GM13976 (cell line): ENCODE measurements around the gene CCNO.

Experiments
- DNase-seq: peaks from one replicate; pipeline ENCODE4 v3.0.0; 2012; ENCODE audit warnings: low spot score
- in situ Hi-C: fragments of 300-500 bp; cut with MboI; formaldehyde crosslinking; loops from one replicate; pipeline ENCODE4 v1.12.0; 2022; ENCODE audit warnings: low sequenced_read_pairs, mixed read lengths, inconsistent platforms; ENCODE audit not compliant: unreplicated experiment
- TF ChIP-seq, protein P1 (sequence below): IDR thresholded peaks from 2 replicates; pipeline ENCODE4 v1.5.1; 2012; ENCODE audit warnings: borderline replicate concordance, mild to moderate bottlenecking; ENCODE audit not compliant: insufficient read depth; ENCODE audit errors: extremely low read depth, missing control alignments, control extremely low read depth

CCNO gene

DNA sequence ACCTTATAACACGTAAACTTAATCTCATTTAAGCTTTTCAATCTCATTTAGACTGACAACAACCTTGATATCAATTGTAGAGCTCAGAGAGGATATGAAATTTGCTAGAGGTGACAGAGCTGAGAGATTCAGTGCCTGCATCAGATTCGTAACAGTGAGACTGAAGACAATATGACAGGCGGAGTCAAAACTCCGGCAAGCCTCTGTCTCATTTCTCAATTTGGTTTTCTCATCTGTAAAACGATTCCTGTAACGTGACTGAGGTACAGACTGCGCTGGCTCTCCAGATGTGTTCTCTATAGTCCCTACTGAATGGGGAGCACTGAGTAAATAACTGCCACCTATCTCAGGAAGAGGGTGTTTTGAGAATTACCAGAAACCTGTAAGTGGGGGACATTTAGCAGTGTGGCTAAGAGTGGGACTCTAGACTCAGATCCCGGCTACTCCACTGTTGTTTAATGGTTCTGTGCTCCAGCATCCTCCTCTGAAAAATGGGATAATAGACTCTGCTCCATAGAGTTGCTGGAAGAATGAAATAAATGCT, 3.2 kb downstream of the CCNO start:
- TF ChIP-seq, protein P1, sequence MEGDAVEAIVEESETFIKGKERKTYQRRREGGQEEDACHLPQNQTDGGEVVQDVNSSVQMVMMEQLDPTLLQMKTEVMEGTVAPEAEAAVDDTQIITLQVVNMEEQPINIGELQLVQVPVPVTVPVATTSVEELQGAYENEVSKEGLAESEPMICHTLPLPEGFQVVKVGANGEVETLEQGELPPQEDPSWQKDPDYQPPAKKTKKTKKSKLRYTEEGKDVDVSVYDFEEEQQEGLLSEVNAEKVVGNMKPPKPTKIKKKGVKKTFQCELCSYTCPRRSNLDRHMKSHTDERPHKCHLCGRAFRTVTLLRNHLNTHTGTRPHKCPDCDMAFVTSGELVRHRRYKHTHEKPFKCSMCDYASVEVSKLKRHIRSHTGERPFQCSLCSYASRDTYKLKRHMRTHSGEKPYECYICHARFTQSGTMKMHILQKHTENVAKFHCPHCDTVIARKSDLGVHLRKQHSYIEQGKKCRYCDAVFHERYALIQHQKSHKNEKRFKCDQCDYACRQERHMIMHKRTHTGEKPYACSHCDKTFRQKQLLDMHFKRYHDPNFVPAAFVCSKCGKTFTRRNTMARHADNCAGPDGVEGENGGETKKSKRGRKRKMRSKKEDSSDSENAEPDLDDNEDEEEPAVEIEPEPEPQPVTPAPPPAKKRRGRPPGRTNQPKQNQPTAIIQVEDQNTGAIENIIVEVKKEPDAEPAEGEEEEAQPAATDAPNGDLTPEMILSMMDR: no peak
- in situ Hi-C loops: no loop called here
- DNase-seq: peak; percentile 34

DNA sequence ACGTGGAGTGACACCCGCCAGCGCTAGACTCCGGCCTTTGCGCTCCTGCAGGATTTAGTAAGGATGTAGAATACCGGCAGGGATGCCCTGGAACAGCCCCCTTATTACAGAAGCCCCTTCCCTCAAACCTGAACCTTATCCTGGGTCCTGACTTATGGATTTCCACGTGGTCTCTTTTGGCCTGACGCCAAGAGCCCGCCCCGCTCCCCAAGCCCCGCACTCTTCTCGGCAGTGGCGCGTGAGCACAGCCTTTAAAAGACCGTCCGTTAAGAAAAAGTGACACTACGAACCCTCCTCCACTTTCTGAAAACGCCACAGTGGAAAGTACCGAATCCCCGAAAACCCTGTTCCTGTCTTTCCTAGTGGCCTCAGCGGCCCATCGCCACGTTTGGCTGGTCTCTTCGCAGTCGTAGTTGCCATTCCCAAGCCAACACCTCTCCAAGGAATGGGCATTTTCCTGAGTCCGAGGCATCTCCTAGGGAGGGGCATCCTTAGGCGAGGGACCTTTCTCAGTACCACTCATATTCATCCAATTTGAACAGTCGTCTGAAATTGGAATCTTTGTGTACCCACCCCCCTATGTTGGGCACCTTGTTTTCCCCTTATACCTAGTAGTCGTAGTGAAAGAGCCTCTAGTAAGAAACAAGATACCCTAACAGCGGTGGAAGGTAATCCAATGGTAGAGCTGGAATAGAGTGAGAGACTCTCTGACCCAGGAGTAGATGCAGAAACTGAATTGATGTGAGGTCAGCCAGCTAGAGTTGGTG, 5.6 kb downstream of the CCNO start:
- peak; percentile 26 for DNase-seq
- TF ChIP-seq, protein P1: no peak
- in situ Hi-C loops: no loop called here

DNA sequence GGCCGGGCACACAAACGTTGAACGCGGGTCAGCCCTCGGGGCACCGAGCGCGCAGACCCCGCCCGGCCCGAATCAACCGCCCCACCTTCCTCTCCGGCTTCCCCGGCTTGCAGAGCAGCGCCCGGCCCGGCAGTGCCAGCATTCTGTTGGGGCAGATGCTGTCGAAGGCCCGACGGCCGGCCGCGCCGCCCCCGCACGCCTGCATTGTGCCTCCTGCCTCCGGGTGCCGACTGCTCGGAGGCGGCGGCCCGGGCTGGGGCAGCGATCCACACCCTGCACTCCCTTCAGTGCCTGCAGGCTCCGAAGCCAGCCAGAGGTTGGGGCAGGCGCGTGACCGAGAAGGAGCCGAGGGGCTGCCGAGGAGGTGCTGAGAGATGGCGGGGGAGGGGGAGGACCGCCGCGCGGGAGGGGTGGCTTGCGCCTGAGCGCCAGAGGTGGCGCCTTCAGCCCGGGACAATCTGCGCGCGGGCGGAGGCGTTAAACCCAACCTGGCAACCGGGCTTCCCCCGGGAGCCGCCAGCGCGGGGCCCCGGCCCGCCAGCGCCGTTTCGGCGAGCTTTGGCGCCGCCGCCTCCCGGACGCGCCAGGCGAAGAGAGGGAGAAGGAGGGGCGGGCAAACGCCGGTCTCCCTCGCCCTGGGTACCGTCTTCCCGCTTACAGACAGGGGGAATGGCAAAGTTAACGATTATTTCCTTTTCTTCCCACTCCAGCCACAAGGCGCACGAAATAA, 6.3 kb downstream of the CCNO start, which contains the start of gene MCIDAS:
Gene MCIDAS (minus strand): TSS at position 382 of the 730 bp plus-strand sequence. CDS start 177 bp downstream, at position 205.
- peak; percentile 85 for DNase-seq
- TF ChIP-seq, protein P1: peak; percentile 22
- in situ Hi-C loops: no loop called here

DNA sequence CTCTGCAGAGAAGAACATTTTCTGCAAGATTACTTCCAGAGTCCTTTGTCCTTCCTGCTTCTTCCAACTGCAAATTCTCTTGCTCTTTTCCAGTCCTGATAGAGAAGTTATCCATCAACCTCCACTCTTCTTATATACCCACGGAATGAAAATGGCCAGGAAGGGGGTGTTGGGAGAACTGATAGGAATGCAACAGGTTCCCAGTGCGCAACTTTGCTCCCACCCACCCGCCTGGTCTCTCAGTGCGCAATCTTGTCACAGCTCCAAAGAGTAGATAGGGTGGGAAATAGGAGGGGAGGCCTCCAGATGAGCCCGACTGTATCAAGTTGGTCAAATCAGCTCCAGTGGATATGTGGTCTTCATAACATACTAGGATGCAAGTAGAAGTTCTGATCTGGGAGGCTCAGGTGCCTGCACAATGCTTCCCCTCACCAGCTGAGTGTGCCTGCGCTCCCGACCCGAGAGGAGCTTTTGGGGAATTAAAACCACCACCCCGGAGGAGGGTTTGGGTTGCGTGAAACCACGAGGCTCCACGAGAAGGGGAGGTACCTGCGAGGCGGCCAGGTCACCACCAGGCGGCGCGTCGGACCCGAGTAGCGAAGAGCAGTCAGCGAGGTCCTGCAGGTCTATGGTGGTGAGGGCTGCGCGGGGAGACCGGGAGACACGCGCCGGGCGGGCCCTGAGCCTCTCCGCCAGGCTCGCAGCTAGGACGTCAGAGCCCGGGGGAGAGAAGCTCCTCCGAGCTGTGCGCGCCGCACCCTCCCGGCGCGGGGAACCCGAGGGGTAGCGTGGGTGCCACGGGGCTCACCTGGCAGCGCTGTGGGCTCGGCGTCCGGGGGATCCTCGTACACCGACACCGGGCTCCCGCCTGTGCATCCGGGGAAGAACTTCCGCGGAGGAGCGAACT, 7.1 kb downstream of the CCNO start:
- TF ChIP-seq, protein P1: peak; percentile 66
- DNase-seq: peak; percentile 82
- in situ Hi-C loops: no loop called here

DNA sequence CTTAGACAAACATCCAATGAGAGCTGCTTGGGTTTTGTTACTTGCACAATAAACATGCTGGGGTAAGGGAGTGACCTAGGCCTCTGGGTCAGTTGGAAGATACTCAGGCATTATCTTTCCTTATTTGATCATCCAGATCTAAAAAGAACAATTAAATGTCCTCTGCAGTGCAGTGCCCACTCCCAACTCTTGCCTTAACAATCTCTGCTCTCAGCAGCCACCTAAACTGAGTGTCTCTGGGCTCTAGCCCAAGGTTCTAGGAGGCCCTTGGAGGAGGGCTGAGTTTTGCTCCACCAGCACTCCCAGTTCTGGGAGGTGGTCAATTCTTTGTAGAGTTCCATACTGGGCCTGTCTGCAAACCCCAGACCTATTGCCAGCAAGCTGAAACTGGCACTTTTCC, 8.1 kb downstream of the CCNO start:
- TF ChIP-seq, protein P1: no peak
- DNase-seq: no peak
- in situ Hi-C loops: no loop called here

DNA sequence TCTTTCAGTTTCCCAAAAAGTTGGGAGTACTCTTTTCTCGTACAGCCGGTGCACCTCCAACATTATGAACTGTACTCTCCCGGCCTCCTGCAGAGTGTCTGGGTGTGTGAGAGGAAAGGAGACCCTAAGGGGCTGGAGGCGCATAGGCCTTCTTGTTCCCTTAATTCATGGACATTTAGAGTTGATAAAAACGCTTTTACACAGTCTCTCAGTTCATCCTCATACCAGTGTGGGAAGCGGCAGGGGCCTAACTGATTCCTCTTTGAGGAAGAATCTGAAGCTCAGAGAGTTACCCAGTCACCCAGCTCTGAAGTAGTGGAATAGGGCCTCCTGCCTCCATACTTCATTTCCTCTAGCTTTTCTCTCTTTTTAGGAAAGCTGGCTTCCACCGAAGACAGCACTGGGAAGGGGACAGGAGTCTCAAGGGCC, 9.6 kb downstream of the CCNO start:
- TF ChIP-seq, protein P1: no peak
- DNase-seq: no peak
- in situ Hi-C loops: no loop called here
